Middle frontal gyrus (tissue), 1 donor: ENCODE measurements around the gene CNGA3.

ENCODE experiments used
- DNase-seq: peaks from one replicate; pipeline ENCODE4 v3.0.0-alpha.2; 2015; ENCODE audit warnings: low spot score; ENCODE audit errors: extremely low spot score

Gene CNGA3

DNA sequence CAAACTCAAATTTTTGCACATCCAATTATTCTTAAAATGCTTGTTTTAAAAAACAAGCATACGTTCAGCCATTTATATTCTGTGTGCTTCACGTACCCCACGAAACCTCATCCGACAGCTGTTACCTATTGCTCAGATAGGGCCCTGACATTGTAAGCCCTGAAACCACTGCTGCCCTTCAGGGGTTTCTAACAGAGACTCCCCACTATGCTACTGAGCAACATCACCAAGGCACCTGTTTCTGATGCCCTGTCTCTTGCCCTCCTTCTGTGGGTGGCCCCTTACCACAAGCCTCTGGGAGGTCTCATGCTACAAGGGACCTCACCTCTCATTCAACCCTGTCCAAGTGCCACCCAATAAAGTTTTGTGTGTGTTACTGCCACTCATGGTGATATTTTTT lies 18.5 kb upstream of the CNGA3 start:
- DNase-seq = no peak

- DNase-seq = no peak
Measured at GRCh38 chr2:98329549-98329948, 16.7 kb upstream of the CNGA3 start.

DNA sequence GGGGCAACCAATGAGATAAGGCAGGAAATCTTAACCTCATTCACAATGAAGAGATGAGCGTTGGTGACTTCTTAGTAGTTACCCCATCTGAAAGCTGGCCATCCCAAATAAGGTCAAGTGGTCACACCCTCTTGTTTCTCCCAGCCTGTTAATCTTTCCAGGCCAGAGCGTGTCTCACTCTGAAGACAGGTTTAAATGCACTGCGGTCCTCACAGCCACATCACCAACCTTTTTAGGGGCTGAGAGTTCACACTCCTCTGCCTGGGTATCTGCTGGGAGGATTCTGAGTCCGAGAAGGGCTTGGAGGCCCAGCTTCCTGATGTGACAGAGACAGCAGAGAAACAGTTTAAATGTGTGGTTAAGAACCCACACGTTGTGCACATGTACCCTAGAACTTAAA lies 13.3 kb upstream of the CNGA3 start:
- no peak for DNase-seq

- no peak for DNase-seq
Measured at GRCh38 chr2:98333922-98334321, 12.3 kb upstream of the CNGA3 start.

DNA sequence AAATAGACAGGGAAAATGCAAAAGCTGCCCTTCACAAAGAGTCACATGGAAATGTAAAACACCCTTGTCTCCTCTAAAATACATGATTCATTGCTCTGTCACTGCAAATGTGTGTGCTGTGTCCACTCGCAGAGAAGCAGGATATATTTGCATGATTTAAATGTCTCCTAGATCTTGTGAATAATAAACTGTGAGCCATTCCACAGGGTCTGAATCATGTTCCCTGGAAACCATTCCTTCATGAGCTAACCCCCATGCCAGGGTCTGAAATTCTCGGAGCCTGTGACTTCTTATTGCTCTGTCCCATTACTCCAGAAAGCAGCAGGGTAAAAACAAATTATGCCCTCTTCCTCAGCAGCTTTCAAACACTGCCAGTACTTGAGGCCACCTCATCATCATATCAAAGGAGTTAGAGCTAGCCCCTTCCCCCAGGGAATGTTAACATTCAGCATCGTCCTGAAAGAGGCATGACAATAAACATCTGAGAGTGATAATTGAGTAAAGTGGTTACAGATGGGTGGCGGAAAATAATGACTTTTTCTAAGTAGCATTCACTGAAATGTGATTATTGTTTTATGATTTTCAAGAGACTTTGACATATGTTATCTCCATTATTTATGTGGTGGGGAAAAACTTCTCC lies 11.7 kb upstream of the CNGA3 start:
- DNase-seq = no peak

DNA sequence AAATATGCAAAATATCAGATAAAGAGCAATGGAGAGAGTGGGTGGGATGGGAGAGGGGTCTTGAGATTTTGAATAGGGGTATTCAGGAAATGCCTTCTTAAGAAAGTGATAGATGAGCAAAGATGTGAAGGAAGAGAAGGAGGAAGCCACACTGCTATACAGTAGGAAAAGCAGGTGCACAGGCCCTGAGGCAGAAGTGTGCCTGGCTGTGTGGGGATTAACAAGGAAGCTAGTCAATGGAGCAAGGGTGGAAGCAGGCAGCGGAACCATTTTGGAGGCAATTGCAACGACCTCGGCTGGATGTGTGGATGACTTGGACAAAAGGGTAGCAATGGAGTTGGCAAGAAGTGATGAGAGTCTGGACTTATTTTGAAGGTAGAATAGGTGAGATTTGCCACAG lies 11.0 kb upstream of the CNGA3 start:
- DNase-seq = no peak

GRCh38 chr2:98341241-98341640 lies 5.0 kb upstream of the CNGA3 start:
- no peak for DNase-seq

- DNase-seq = no peak
Measured at GRCh38 chr2:98343285-98343684, 3.0 kb upstream of the CNGA3 start.

GRCh38 chr2:98347298-98348065 lies 1.2 kb downstream of the CNGA3 start:
- no peak for DNase-seq

DNA sequence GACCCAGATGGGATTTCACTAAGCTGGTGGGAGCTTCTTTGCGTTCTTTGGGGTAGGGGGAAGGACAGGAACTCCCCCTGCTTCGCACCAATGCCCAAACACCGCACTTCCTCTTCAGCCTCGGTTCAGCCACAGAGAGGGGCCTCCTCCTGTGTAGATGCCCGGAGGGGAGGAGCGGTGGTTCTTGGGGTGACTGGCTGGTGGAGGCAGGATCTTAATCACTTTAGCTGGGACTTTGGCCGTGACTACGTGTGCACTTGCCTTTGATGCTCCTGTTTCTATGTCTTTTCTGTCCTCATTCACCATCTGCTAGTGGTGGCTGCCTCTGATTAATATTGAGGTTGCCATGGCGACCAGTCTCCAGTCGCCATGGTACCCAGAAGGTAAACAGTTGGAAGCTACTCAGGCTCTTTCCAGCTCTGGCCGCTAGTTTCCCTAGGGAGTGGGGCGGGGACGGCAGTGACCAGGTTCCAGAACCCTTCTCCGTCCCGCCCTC lies 1.9 kb downstream of the CNGA3 start:
- DNase-seq = peak; percentile 22

DNA sequence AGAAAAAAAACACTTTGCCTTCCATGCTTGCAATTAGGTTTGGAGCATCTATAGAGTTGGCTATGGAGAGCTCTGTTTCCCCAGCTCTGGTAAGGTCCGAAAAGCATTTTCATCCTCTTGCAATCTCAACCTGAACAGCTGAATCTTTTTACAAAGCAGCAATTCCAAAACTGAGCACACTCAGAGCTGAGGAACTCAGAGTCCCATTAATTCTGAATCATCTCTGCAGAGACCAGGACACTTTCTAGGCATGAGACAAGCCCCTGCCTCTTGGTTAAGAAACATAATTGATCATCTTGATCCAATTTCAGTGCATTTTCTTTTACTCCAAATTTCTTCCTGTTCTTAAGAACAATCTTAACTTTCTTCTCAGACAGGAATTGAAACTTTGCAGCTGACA lies 4.2 kb downstream of the CNGA3 start:
- DNase-seq = no peak

DNA sequence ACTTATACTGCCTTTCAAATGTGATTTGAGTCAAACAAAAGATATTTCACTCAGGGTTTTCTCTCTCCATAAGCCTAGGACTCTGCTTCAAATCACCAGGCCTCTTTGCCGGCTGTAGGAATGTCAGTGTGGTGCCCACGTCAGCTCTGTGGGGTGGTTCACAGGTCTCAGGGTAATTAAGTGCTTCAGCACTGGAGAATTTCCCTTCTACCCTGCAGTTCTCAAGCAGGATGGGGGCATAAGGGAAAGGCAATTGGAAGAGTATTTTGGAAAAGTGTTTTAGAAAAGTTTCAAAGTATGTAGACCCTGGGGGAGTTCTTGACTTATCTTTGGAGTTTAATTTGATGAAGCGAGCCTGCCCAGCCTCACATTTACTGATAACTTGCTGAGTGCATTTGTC lies 9.6 kb downstream of the CNGA3 start:
- no peak for DNase-seq

DNA sequence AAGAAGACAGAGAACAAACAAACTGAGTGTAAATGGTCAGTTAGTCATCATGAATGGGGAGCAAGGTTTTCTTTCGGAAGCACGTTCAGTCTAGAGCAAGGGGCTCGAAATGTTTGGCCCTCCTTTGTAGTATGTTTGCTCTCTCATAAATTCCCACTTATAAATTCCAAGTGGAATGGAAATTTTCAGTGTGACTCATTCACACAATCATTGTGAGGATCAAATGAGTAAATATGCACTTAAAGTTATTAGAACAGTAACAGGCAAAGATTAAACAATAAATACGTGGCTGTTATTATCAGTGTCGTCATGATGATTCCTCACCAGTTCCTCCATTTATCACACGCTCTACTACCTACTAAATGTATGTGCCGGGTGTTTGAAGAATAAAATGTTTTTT lies 10.5 kb downstream of the CNGA3 start:
- no peak for DNase-seq

GRCh38 chr2:98357849-98358248 lies 11.6 kb downstream of the CNGA3 start:
- no peak for DNase-seq

DNA sequence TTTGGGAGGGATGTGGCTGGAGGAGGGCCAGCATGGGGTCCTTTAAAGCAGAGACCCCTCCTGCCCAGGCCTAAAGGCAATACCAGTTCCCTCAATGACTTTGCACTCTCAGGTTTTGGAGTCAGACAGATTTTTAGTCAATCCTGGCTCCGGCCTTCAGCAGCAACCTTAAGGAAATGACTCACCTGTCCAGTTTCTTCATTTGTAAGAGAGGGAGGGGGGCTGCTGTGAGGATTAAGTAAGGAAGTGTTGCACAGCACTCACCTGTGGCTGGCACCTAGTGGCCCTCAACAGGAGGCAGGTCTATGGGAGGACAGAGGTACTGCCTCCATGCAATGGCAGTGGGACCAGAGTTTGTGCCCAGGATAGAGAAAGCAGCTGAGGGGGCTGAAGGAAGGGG lies 13.7 kb downstream of the CNGA3 start:
- DNase-seq = no peak

DNA sequence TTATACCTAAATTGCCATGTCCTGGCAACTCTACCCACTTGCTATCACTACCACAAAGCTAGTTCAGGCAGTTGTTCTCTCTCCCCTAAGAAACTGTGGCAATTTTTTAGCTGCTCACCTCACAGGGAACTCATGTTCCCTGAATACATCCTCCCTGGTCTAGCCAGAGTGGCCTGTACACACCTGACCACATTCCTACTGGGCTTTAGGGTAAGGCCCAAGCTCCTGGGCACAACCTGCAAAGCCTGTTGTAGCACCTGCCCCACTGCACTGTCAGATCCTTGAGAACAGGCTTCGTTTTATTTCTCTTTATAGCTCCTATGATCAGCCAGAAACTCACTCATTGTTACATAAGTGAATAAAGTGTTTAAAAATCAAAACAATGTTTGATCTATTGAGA lies 21.5 kb downstream of the CNGA3 start:
- DNase-seq = no peak

- DNase-seq = no peak
Measured at GRCh38 chr2:98369710-98370239, 23.5 kb downstream of the CNGA3 start.

- DNase-seq = no peak
Measured at GRCh38 chr2:98372121-98372520, 25.9 kb downstream of the CNGA3 start.

DNA sequence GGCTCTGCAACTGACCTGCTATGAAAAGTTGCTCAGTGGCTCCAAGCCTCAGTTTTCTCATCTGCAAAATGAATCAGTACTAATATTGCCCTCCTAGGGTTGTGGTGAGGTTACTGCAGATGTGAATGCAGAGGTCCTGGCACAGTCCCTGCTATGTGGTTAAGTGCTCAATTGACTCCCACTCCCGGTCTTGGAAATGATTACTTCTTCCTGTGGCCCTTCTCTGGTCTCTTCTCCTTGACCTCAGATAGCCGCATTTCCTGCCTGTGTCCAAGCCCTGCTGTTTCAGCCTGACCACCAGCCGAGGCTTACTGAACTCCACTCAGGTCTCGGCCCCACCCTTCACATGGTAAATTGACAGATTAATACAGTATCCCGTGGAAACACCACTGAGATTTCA lies 26.3 kb downstream of the CNGA3 start:
- DNase-seq = no peak

- DNase-seq = no peak
Measured at GRCh38 chr2:98374286-98374685, 28.0 kb downstream of the CNGA3 start.

- peak; percentile 42 for DNase-seq
Measured at GRCh38 chr2:98374958-98375570, 28.8 kb downstream of the CNGA3 start.

DNA sequence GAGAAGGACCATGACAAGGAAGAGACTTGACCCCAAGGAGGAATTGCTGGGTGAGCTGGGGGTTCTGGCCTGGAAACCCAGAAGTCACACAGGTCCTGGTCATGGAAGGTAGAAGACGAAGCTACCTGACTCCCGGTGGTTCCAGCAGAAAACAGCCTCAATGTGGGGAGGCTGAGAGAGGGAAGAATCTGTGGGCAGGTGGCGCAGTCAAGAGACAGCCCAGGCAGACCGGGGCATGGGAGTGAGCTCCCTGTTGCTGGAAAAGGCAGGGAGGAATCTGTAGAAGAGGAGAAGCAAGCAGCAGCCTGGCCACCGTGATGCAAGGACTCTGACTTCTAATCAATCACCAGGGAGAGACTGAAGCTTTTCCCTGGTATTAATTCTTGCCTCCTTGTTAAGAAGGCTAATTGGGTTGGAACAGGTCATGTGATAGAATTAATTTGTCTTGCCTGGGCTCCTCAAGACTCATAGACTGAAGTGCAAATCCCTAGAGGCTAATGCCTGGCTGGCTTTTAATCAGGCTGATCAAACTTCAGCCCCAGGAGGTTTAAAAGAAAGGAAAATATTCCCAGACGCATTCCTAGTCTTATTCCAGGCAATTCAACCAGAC lies 30.1 kb downstream of the CNGA3 start:
- no peak for DNase-seq
